ENCODE results near the gene ZRANB3. TPM values are rescaled to one million over a fixed set of nuclear protein-coding genes. Genes with fewer than 3 reads are reported as not detected.

Gene ZRANB3
- total and polyA plus RNA-seq, 2 of the 13 experiments (the other 11 are each of a cell fraction or from before 2014, with no cell fraction given), result 5.8 to 25.2 TPM

DNA sequence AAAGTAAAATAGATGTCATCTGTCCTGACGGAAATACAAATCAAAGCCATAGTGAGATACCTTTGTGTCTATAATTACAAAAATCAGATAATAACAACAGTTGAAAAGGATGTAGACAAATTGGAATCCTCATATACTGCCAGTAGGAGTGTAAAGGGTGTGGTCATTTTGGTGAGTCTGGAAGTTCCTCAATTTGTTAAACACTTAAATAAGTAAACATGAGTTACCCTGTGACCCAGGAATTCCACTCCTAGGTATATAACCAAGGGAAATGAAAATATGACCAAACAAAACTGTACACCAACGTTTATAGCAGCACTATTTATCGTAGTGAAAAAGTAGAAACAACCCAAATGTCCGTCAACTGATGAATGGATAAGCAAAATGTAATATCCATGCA is 24.3 kb upstream of the ZRANB3 start:
- H3K9me3 ChIP-seq (ENCODE audit: low read length), result no peaks in the 10 kb centered on the region
- H3K4me1 ChIP-seq (ENCODE audit: insufficient read depth, low read length), result no peaks in the 10 kb centered on the region
- H3K4me2 ChIP-seq (ENCODE audit: low read depth, low read length), result no peak overlapping the region
- ATAC-seq (no peak), DNase-seq (ENCODE audit: low spot score) (no peak), FAIRE-seq (no peak)
- H3K4me3 ChIP-seq (replicated peaks in 1 of 3; ENCODE audit: insufficient read depth in 1 of 3, low read depth in 2 of 3, low read length in 3 of 3), result no peak overlapping the region
- no peaks in the 10 kb centered on the region for H4K20me1 ChIP-seq (ENCODE audit: insufficient read depth, low read length)
- in situ Hi-C loops (cut with HindIII; ENCODE audit: extremely low pct_ligation_motif_present, low pct_unique_long_range_greater_than_20kb), result no loop called here
- intact Hi-C loops (cut with micrococcal nuclease; ENCODE audit: unreplicated experiment), result no loop called here
- POLR2A ChIA-PET, result no interaction called here
- TF ChIP-seq SMAD9 (CRISPR knock-in tag; IDR thresholded peaks at IDR 0.05) (no peak), TCF12 (IDR thresholded peaks at IDR 0.05) (no peak), TCF12 (CRISPR knock-in tag; IDR thresholded peaks at IDR 0.05) (no peak), ZNF75D (CRISPR knock-in tag; IDR thresholded peaks at IDR 0.05; ENCODE audit: borderline replicate concordance) (no peak), DMAP1 (CRISPR knock-in tag; IDR thresholded peaks at IDR 0.05) (no peak), MLLT10 (CRISPR knock-in tag; IDR thresholded peaks at IDR 0.05) (no peak)
- H3K79me2 ChIP-seq (ENCODE audit: insufficient read depth, low read length), result peaks cover 64% of the 10 kb centered on the region
- no peak overlapping the region for H2AFZ ChIP-seq (ENCODE audit: low read length)
- no TSS peak for BruUV-seq (replicated peaks)
- WGBS (ENCODE audit: low lambda C conversion rate), result 92% methylated on average over 4 of the region's 4 CpGs
- H3K9ac ChIP-seq (ENCODE audit: insufficient read depth, low read depth, low read length), result no peak overlapping the region
- no peak overlapping the region for H3K27ac ChIP-seq (ENCODE audit: extremely low read length, insufficient read depth, low read length)
- no peaks in the 10 kb centered on the region for H3K36me3 ChIP-seq (replicated peaks in 1 of 2; ENCODE audit: control insufficient read depth in 1 of 2, insufficient read depth in 2 of 2, low read length in 2 of 2)
- CTCF ChIA-PET (ENCODE audit: low intra/inter-chr PET ratio, low total read pairs), result no interaction called here
- H3K27me3 ChIP-seq (ENCODE audit: control insufficient read depth in 1 of 2, insufficient read depth in 2 of 2, low read length in 2 of 2), result no peaks in the 10 kb centered on the region

DNA sequence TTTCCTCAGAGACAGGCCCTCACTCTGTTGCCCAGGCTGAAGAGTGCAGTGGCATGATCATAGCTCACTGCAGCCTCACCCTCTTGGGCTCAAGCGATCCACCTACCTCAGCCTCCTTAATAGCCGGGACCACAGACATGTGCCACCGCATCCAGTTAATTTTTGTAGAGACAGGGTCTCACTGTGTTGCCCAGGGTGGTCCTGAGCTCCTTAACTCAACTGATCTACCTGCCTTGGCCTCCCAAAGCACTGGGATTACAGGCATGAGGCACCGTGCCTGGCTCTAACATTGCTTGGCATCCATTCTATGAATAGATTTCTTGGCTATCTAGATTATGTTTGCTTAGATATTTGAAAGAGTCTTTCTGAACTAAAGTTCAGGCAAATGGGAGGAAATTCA is 21.9 kb upstream of the ZRANB3 start:
- no peaks in the 10 kb centered on the region for H3K4me1 ChIP-seq (ENCODE audit: insufficient read depth, low read length)
- DNase-seq (ENCODE audit: low spot score) (no peak), FAIRE-seq (no peak), ATAC-seq (no peak)
- in situ Hi-C loops (cut with HindIII; ENCODE audit: extremely low pct_ligation_motif_present, low pct_unique_long_range_greater_than_20kb) (no loop called here), intact Hi-C loops (cut with micrococcal nuclease; ENCODE audit: unreplicated experiment) (no loop called here)
- H3K9ac ChIP-seq (ENCODE audit: insufficient read depth, low read depth, low read length), result no peak overlapping the region
- H3K9me3 ChIP-seq (ENCODE audit: low read length), result no peaks in the 10 kb centered on the region
- H3K4me2 ChIP-seq (ENCODE audit: low read depth, low read length), result no peak overlapping the region
- no peak overlapping the region for H3K4me3 ChIP-seq (replicated peaks in 1 of 3; ENCODE audit: insufficient read depth in 1 of 3, low read depth in 2 of 3, low read length in 3 of 3)
- no peaks in the 10 kb centered on the region for H4K20me1 ChIP-seq (ENCODE audit: insufficient read depth, low read length)
- CTCF ChIA-PET (ENCODE audit: low intra/inter-chr PET ratio, low total read pairs), result no interaction called here
- TF ChIP-seq U2AF1 (optimal IDR thresholded peaks at IDR 0.05; ENCODE audit: low read depth, low read length), result no peak
- TF ChIP-seq STAT5B (CRISPR knock-in tag; IDR thresholded peaks at IDR 0.05), result no peak
- no peak for TF ChIP-seq ZNF746 (CRISPR knock-in tag; IDR thresholded peaks at IDR 0.05)
- TF ChIP-seq NFRKB (IDR thresholded peaks at IDR 0.05), result no peak
- no peak for TF ChIP-seq GRHL1 (CRISPR knock-in tag; conservative IDR thresholded peaks at IDR 0.05)
- BruUV-seq (replicated peaks), result no TSS peak
- H3K27me3 ChIP-seq (ENCODE audit: control insufficient read depth in 1 of 2, insufficient read depth in 2 of 2, low read length in 2 of 2), result no peaks in the 10 kb centered on the region
- no peak overlapping the region for H3K27ac ChIP-seq (ENCODE audit: extremely low read length, insufficient read depth, low read length)
- 97% methylated on average over 4 of the region's 4 CpGs for WGBS (ENCODE audit: low lambda C conversion rate)
- H3K79me2 ChIP-seq (ENCODE audit: insufficient read depth, low read length), result peaks cover 70% of the 10 kb centered on the region
- H2AFZ ChIP-seq (ENCODE audit: low read length), result no peak overlapping the region
- POLR2A ChIA-PET, result interaction anchor here (2.3 kb wide), 1 partner anchor 22 kb away, joined by 6 read pairs; the partner anchor contains the start of genes R3HDM1 and ZRANB3
- no peaks in the 10 kb centered on the region; a peak in 1 of 5 replicates for H3K36me3 ChIP-seq (replicated peaks in 1 of 2; ENCODE audit: control insufficient read depth in 1 of 2, insufficient read depth in 2 of 2, low read length in 2 of 2)

Data from HepG2 (cell line).